SH-SY5Y (cell line): ENCODE data around the gene NOL9.

Source experiments
- GATA2 ChIP-seq: IDR thresholded peaks from 2 replicates; pipeline ENCODE4 v1.6.1; 2011; ENCODE audit warnings: mild to moderate bottlenecking, low read depth, low read length
- GATA3 ChIP-seq: IDR thresholded peaks from 2 replicates; pipeline ENCODE4 v1.6.1; 2011; ENCODE audit warnings: low read depth, mild to moderate bottlenecking, low read length, moderate library complexity

DNA sequence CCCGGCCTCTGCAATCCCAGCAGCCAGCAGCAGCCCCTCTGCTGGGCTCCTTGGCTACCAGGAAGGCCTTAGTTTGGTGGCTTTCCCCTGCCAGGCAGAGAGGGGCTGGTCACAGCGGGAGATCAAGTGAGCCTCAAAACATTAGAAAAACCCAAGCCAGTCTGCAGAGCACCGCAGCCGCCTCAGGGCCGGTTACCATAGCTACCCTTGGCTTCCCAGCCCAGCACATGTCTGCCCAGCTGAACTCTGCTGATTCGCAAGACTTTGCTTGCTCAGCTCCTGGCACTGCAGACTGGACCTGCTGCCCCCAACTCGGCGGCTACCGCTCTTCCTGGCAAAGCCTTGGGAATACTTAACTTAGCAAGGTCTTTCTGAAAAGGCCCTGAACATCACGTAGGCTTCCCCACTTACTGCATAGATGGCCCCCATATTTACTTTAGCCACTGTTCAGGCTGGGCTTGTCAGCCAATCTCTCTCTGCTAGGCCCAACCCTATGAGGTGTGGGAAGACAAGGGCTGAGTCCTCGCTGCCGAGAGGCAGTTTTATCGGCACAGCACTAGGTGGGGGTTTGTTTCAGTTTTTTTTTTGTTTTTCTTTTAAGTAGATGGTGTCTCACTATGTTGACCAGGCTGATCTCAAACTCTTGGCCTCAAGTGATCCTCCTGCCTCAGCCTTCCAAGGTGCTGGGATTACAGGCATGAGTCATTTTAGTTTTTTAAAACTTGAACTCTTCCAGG, 34.2 kb downstream of the NOL9 start:
- TF ChIP-seq GATA3 (no peak), GATA2 (no peak)
